ENCODE results near the gene ISG20. TPM values are rescaled to one million over a fixed set of nuclear protein-coding genes. Genes with fewer than 3 reads are reported as not detected.

ISG20 gene
- total RNA-seq, 4 donors from 2014 or later = 3.9 to 35.9 (median 13.2) TPM

GRCh38 chr15:88690331-88690730, 51.5 kb downstream of the ISG20 start:
- TF ChIP-seq POLR2A (IDR thresholded peaks at IDR 0.05) = no peak
- no peak for TF ChIP-seq CTCF (IDR thresholded peaks at IDR 0.05)
- Histone ChIP-seq H3K9me3 (no peaks in the 10 kb centered on the region), H3K27ac (no peak overlapping the region), H3K4me1 (no peaks in the 10 kb centered on the region), H3K36me3 (no peaks in the 10 kb centered on the region), H3K27me3 (no peaks in the 10 kb centered on the region), H3K4me3 (no peak overlapping the region)
- DNase-seq = no peak
- intact Hi-C loops (cut with DNase I; ENCODE audit: low total_unique reads) = no loop called here

GRCh38 chr15:88693191-88693590, 54.4 kb downstream of the ISG20 start:
- H3K27me3 ChIP-seq = no peaks in the 10 kb centered on the region
- no peak overlapping the region for H3K27ac ChIP-seq

GRCh38 chr15:88695101-88695500, 56.3 kb downstream of the ISG20 start:
- Histone ChIP-seq H3K27ac (no peak overlapping the region), H3K4me3 (no peak overlapping the region), H3K27me3 (no peaks in the 10 kb centered on the region), H3K36me3 (no peaks in the 10 kb centered on the region), H3K9me3 (no peaks in the 10 kb centered on the region), H3K4me1 (no peaks in the 10 kb centered on the region)
- TF ChIP-seq CTCF (IDR thresholded peaks at IDR 0.05) (no peak), POLR2A (IDR thresholded peaks at IDR 0.05) (no peak)
- intact Hi-C loops (cut with DNase I; ENCODE audit: low total_unique reads) = no loop called here
- no peak for DNase-seq

More at GRCh38 chr15:88693191-88693590, 54.4 kb downstream of the ISG20 start:
- Histone ChIP-seq H3K4me1 (no peaks in the 10 kb centered on the region), H3K9me3 (no peaks in the 10 kb centered on the region), H3K4me3 (no peak overlapping the region), H3K36me3 (no peaks in the 10 kb centered on the region)
- intact Hi-C loops (cut with DNase I; ENCODE audit: low total_unique reads) = no loop called here
- TF ChIP-seq CTCF (IDR thresholded peaks at IDR 0.05) (no peak), POLR2A (IDR thresholded peaks at IDR 0.05) (no peak)
- no peak for DNase-seq

GRCh38 chr15:88695691-88696251, 57.0 kb downstream of the ISG20 start:
- DNase-seq = no peak
- no peak for TF ChIP-seq CTCF (IDR thresholded peaks at IDR 0.05)
- no peak for TF ChIP-seq POLR2A (IDR thresholded peaks at IDR 0.05)

GRCh38 chr15:88696254-88696653, 57.4 kb downstream of the ISG20 start:
- no peaks in the 10 kb centered on the region for H3K36me3 ChIP-seq
- H3K4me3 ChIP-seq = no peak overlapping the region
- intact Hi-C loops (cut with DNase I; ENCODE audit: low total_unique reads) = no loop called here
- no peak overlapping the region for H3K27ac ChIP-seq
- no peaks in the 10 kb centered on the region for H3K9me3 ChIP-seq
- no peaks in the 10 kb centered on the region for H3K4me1 ChIP-seq
- H3K27me3 ChIP-seq = no peaks in the 10 kb centered on the region
- DNase-seq = no peak
- TF ChIP-seq POLR2A (IDR thresholded peaks at IDR 0.05) = no peak
- TF ChIP-seq CTCF (IDR thresholded peaks at IDR 0.05) = no peak

More at GRCh38 chr15:88695691-88696251, 57.0 kb downstream of the ISG20 start:
- Histone ChIP-seq H3K27ac (no peak overlapping the region), H3K4me1 (no peaks in the 10 kb centered on the region), H3K9me3 (no peaks in the 10 kb centered on the region), H3K27me3 (no peaks in the 10 kb centered on the region), H3K4me3 (no peak overlapping the region), H3K36me3 (no peaks in the 10 kb centered on the region)
- intact Hi-C loops (cut with DNase I; ENCODE audit: low total_unique reads) = no loop called here

Measured in uterus (tissue), 4 donors.